ENCODE data around the gene P2RX7. TPM values are rescaled to one million over a fixed set of nuclear protein-coding genes. Genes with fewer than 3 reads are reported as not detected.
A peak's percentile ranks its signal among the peaks of the same experiment; 100 is the strongest.
"Not testable (repeated sequence)": the region's sequence is repeated elsewhere in the genome, so short reads cannot be mapped to it uniquely, and the experiment has no call there.

P2RX7 gene
- polyA plus RNA-seq, 2 of the 4 experiments (the other 2 are of a cell fraction): 0.03 TPM; not detected in 1

GRCh38 chr12:121162985-121163384, 30.3 kb downstream of the P2RX7 start:
- TF ChIP-seq RAD21 (conservative IDR thresholded peaks at IDR 0.05 in 1 of 2, IDR thresholded peaks at IDR 0.05 in 1 of 2) (no peak), ZFP36 (IDR thresholded peaks at IDR 0.05; ENCODE audit: borderline replicate concordance, partially characterized antibody) (peak; percentile 55)
- peaks cover 1% of the 10 kb centered on the region; the same call in 2 of the 3 replicates for H3K9me3 ChIP-seq
- H3K4me3 ChIP-seq: no peak overlapping the region
- DNase-seq (ENCODE audit: low read depth in 1 of 2, low spot score in 1 of 2) (no peak), FAIRE-seq (no peak), ATAC-seq (no peak)
- POLR2A ChIA-PET: no interaction called here
- H3K27ac ChIP-seq: no peak overlapping the region
- no peak overlapping the region for H3K4me2 ChIP-seq
- H3K4me1 ChIP-seq: no peaks in the 10 kb centered on the region
- 43% methylated on average over 2 of the region's 2 CpGs for WGBS (ENCODE audit: missing lambda C conversion rate)
- CTCF ChIA-PET: no interaction called here

- FAIRE-seq; H3K27ac ChIP-seq; H3K4me3 ChIP-seq; H3K9me3 ChIP-seq; POLR2A ChIA-PET; ATAC-seq; DNase-seq (ENCODE audit: low read depth in 1 of 2, low spot score in 1 of 2); H3K4me2 ChIP-seq; H3K4me1 ChIP-seq: not testable (repeated sequence)
- 74% methylated on average over 6 of the region's 6 CpGs for WGBS (ENCODE audit: missing lambda C conversion rate)
- CTCF ChIA-PET: interaction anchor here (0.8 to 1.6 kb wide), 3 partner anchors 17 to 66 kb away, joined by 3 read pairs; no protein-coding TSS in a partner anchor
These were observed 32.2 kb downstream of the P2RX7 start for GRCh38 chr12:121164839-121165238.

- ChIA-PET POLR2A (no interaction called here), CTCF (interaction anchor here (0.6 to 1.6 kb wide), 4 partner anchors 17 to 228 kb away, joined by 3 read pairs; no protein-coding TSS in a partner anchor)
- ATAC-seq: no peak
- 52% methylated on average over 9 of the region's 9 CpGs for WGBS (ENCODE audit: missing lambda C conversion rate)
- FAIRE-seq: no peak
- Histone ChIP-seq H3K27ac (no peak overlapping the region), H3K4me2 (no peak overlapping the region), H3K4me1 (no peaks in the 10 kb centered on the region), H3K9me3 (no peaks in the 10 kb centered on the region), H3K4me3 (no peak overlapping the region)
- DNase-seq (ENCODE audit: low read depth in 1 of 2, low spot score in 1 of 2): no peak
- TF ChIP-seq PHF8 (IDR thresholded peaks at IDR 0.05; ENCODE audit: borderline replicate concordance, low read depth) (no peak), RCOR1 (IDR thresholded peaks at IDR 0.05; ENCODE audit: low read depth, low read length) (no peak)
These were observed 32.6 kb downstream of the P2RX7 start for GRCh38 chr12:121165316-121165715.

GRCh38 chr12:121166356-121166755, 33.7 kb downstream of the P2RX7 start:
- DNase-seq (ENCODE audit: low read depth in 1 of 2, low spot score in 1 of 2): no peak
- ChIA-PET POLR2A (no interaction called here), CTCF (interaction anchor here (1.6 kb wide), 1 partner anchor 64 kb away, joined by 3 read pairs; no protein-coding TSS in a partner anchor)
- Histone ChIP-seq H3K27ac (no peak overlapping the region), H3K4me2 (no peak overlapping the region), H3K4me3 (no peak overlapping the region), H3K4me1 (no peaks in the 10 kb centered on the region), H3K9me3 (no peaks in the 10 kb centered on the region)
- 39% methylated on average over 1 of the region's 1 CpG for WGBS (ENCODE audit: missing lambda C conversion rate)
- no peak for FAIRE-seq
- ATAC-seq: no peak
- no peak for TF ChIP-seq PHF8 (IDR thresholded peaks at IDR 0.05; ENCODE audit: borderline replicate concordance, low read depth)
- no peak for TF ChIP-seq TP53 (CRISPR knock-in tag; IDR thresholded peaks at IDR 0.05)
- TF ChIP-seq FOSL2 (IDR thresholded peaks at IDR 0.05): no peak
- TF ChIP-seq FOSL2 (CRISPR knock-in tag; IDR thresholded peaks at IDR 0.05): no peak
- TF ChIP-seq PBX3 (IDR thresholded peaks at IDR 0.05): no peak
- no peak for TF ChIP-seq SREBF2 (IDR thresholded peaks at IDR 0.05)
- TF ChIP-seq HEYL (CRISPR knock-in tag; IDR thresholded peaks at IDR 0.05): no peak
- TF ChIP-seq RARB (CRISPR knock-in tag; IDR thresholded peaks at IDR 0.05): no peak
- no peak for TF ChIP-seq RNF2 (IDR thresholded peaks at IDR 0.05; ENCODE audit: borderline replicate concordance, low read depth)
- TF ChIP-seq CHD4 (IDR thresholded peaks at IDR 0.05; ENCODE audit: borderline replicate concordance): no peak
- TF ChIP-seq CBX8 (IDR thresholded peaks at IDR 0.05): no peak
- TF ChIP-seq HOXB13 (CRISPR knock-in tag; IDR thresholded peaks at IDR 0.05; ENCODE audit: low read depth): no peak
- TF ChIP-seq BCL3 (IDR thresholded peaks at IDR 0.05): no peak
- no peak for TF ChIP-seq RAD21 (conservative IDR thresholded peaks at IDR 0.05 in 1 of 2, IDR thresholded peaks at IDR 0.05 in 1 of 2)
- no peak for TF ChIP-seq EP300 (IDR thresholded peaks at IDR 0.05)
- TF ChIP-seq MAZ (IDR thresholded peaks at IDR 0.05; ENCODE audit: borderline replicate concordance, low read depth, low read length): no peak
- TF ChIP-seq REST (IDR thresholded peaks at IDR 0.05): no peak
